HG03439 (cell line): ENCODE data around the gene GSTM5.
"Not testable (repeated sequence)": the region's sequence is repeated elsewhere in the genome, so short reads cannot be mapped to it uniquely, and the experiment has no call there.

ENCODE experiments used
- ATAC-seq: cut with Tn5 transposase; IDR thresholded peaks from one replicate; pipeline ENCODE4 v1.9.1; 2021; ENCODE audit warnings: mild to moderate bottlenecking, moderate library complexity; ENCODE audit not compliant: unreplicated experiment

Gene GSTM5

GRCh38 chr1:109726728-109727373, 14.8 kb downstream of the GSTM5 start:
- ATAC-seq = no peak

GRCh38 chr1:109728870-109729269, 16.8 kb downstream of the GSTM5 start:
- ATAC-seq = no peak

GRCh38 chr1:109730666-109731065, 18.6 kb downstream of the GSTM5 start:
- no peak for ATAC-seq

- no peak for ATAC-seq
These were observed 20.4 kb downstream of the GSTM5 start for GRCh38 chr1:109732390-109732881.

- no peak for ATAC-seq
These were observed 21.3 kb downstream of the GSTM5 start for GRCh38 chr1:109733236-109733870.

GRCh38 chr1:109739738-109740614, 27.9 kb downstream of the GSTM5 start:
- ATAC-seq = peak; percentile 77

GRCh38 chr1:109740615-109741373, 28.7 kb downstream of the GSTM5 start, which contains the start of gene GSTM3:
Gene GSTM3, minus strand, starts transcription at chr1:109741038. Its CDS starts 751 bp downstream, at chr1:109740287.
- peak; percentile 29 for ATAC-seq

GRCh38 chr1:109748311-109748710, 36.3 kb downstream of the GSTM5 start:
- not testable (repeated sequence) for ATAC-seq

- ATAC-seq = no peak
These were observed 37.2 kb downstream of the GSTM5 start for GRCh38 chr1:109749221-109749620.

GRCh38 chr1:109750241-109750882, 38.3 kb downstream of the GSTM5 start:
- ATAC-seq = no peak

- ATAC-seq = no peak
These were observed 38.9 kb downstream of the GSTM5 start for GRCh38 chr1:109750920-109751319.

GRCh38 chr1:109751531-109752260, 39.6 kb downstream of the GSTM5 start:
- no peak for ATAC-seq

GRCh38 chr1:109754738-109755137, 42.7 kb downstream of the GSTM5 start:
- ATAC-seq = no peak

GRCh38 chr1:109756325-109756724, 44.3 kb downstream of the GSTM5 start:
- ATAC-seq = not testable (repeated sequence)

- no peak for ATAC-seq
These were observed 44.9 kb downstream of the GSTM5 start for GRCh38 chr1:109756848-109757521.

GRCh38 chr1:109757936-109758786, 46.1 kb downstream of the GSTM5 start:
- no peak for ATAC-seq

- no peak for ATAC-seq
These were observed 47.7 kb downstream of the GSTM5 start for GRCh38 chr1:109759513-109760334.
